Measurements from ENCODE around the gene MEGF10. TPM values are rescaled to one million over a fixed set of nuclear protein-coding genes. Genes with fewer than 3 reads are reported as not detected.
"Not testable (repeated sequence)": the region's sequence is repeated elsewhere in the genome, so short reads cannot be mapped to it uniquely, and the experiment has no call there.

The MEGF10 gene
- total RNA-seq (41.5 TPM), polyA plus RNA-seq (ENCODE audit: insufficient read depth in 1 of 8, insufficient read length in 8 of 8, low replicate concordance in 1 of 8) (10 to 100 TPM; 26.4 to 46.9 (median 38.5) TPM)
- long read RNA-seq, donor 1, result 0 reads
- long read RNA-seq, donor 2, result 0 reads
- long read RNA-seq, donor 3, full-length matches to known transcripts, result 2 of 2 reads
- long read RNA-seq, donor 3, partial matches to known transcripts, result 0 of 2 reads
- long read RNA-seq, donor 3, other reads (novel, unspliced or antisense), result 0 of 2 reads
- long read RNA-seq, donor 4, full-length matches to known transcripts, result 2 of 2 reads
- long read RNA-seq, donor 4, partial matches to known transcripts, result 0 of 2 reads
- long read RNA-seq, donor 4, other reads (novel, unspliced or antisense), result 0 of 2 reads
- long read RNA-seq, donor 5, full-length matches to known transcripts, result 6 of 6 reads
- long read RNA-seq, donor 5, partial matches to known transcripts, result 0 of 6 reads
- long read RNA-seq, donor 5, other reads (novel, unspliced or antisense), result 0 of 6 reads
- long read RNA-seq, donor 6, full-length matches to known transcripts, result 3 of 3 reads
- long read RNA-seq, donor 6, partial matches to known transcripts, result 0 of 3 reads
- long read RNA-seq, donor 6, other reads (novel, unspliced or antisense), result 0 of 3 reads
- long read RNA-seq, donor 7, full-length matches to known transcripts, result 3 of 3 reads
- long read RNA-seq, donor 7, partial matches to known transcripts, result 0 of 3 reads
- long read RNA-seq, donor 7, other reads (novel, unspliced or antisense), result 0 of 3 reads
- long read RNA-seq, donor 8, partial matches to known transcripts, result 0 of 1 reads
- long read RNA-seq, donor 8, other reads (novel, unspliced or antisense), result 0 of 1 reads
- long read RNA-seq, donor 9, full-length matches to known transcripts, result 1 of 6 reads
- long read RNA-seq, donor 9, partial matches to known transcripts, result 5 of 6 reads
- long read RNA-seq, donor 9, other reads (novel, unspliced or antisense), result 0 of 6 reads
- long read RNA-seq, donor 10, full-length matches to known transcripts, result 8 of 8 reads
- long read RNA-seq, donor 10, partial matches to known transcripts, result 0 of 8 reads
- long read RNA-seq, donor 10, other reads (novel, unspliced or antisense), result 0 of 8 reads
- long read RNA-seq, donor 11, partial matches to known transcripts, result 0 of 1 reads
- long read RNA-seq, donor 11, other reads (novel, unspliced or antisense), result 0 of 1 reads

DNA sequence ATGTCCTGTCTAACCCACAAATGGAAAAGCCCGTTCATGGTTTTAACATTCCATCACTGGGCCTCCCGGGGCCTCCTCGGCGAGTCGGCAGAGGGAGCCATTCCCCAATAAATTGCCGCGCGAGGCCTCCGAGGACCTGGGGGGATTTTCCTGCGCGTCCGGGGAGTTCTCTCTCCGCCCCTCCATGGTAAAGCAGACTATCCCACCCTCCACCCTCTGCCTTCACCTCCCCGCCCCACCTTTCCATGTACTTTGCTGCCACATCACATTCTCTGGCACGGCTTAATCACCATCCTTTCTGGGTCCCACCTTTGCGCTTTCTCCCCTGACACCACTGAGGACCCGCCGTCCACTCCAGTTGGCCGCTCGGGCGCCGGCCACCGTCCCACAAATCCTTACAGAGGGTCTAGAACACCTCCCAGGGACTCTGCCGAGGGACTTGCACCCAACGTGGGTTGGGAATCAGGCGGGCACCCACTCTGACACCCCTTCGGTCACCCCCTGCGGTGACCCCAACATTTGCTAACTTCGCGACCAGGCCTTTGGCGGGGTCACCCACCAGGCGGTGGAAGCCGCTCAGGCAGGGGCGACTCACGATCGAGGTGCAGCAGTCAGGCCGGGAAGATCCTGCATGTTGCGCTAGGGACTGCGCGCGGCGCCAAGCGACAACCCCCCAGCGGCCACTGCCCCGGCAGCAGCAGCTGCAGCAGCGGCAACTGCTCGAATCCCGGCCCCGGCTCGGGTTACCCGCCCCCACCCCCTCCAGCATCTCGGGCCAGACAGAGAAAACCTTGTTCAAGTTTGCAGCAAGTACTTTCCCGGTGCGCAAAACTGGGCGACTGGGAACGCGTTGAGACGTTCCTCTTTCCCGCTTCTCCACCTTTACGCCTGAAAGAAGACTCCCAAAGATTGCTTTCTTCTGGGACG is at the start of gene MEGF10:
Gene MEGF10 (plus strand): TSS at position 778 of the 927 bp plus-strand sequence. CDS start 40,513 bp downstream, outside the sequence.
- peaks cover 2% of the 10 kb centered on the region for H3K9me3 ChIP-seq (replicated peaks; ENCODE audit: control insufficient read depth, low read depth, low read length)
- WGBS (ENCODE audit: insufficient coverage), result 0% methylated on average over 53 of the region's 61 CpGs
- H3K4me1 ChIP-seq (ENCODE audit: control insufficient read depth, insufficient read depth, low read length), result peaks cover 3% of the 10 kb centered on the region
- H3K36me3 ChIP-seq (ENCODE audit: control insufficient read depth, insufficient read depth, low read length), result no peaks in the 10 kb centered on the region
- H3K4me3 ChIP-seq (ENCODE audit: low read length), result peak within 1 kb of the TSS; percentile 75
- H3K27ac ChIP-seq (ENCODE audit: low read length), result peak within 1 kb of the TSS; percentile 92
- DNase-seq, result peak; percentile 89
- H3K27me3 ChIP-seq (ENCODE audit: control insufficient read depth, insufficient read depth, low read length), result peaks cover 6% of the 10 kb centered on the region

DNA sequence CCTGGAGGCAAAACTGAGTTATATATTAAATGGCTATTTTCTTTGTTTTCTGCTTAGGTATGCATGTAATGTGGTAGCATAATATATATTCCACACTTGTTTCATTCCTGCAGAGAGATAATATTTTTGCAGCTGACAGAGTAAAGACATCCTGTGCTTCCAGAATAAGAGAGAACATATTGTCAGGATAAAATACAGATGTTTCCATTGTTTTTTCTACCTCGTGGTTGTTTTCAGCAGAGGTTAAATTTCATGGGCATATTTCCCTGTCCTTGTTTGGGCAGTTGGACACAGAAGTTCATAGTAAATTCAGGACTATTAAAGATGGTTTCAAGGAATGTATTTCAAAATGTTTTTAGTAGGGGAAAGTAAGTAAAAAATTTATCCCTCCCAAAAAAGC is 47.6 kb upstream of the MEGF10 start:
- Histone ChIP-seq H3K4me3 (ENCODE audit: low read length) (no peak overlapping the region), H3K9me3 (replicated peaks; ENCODE audit: control insufficient read depth, low read depth, low read length) (peaks cover 4% of the 10 kb centered on the region), H3K36me3 (ENCODE audit: control insufficient read depth, insufficient read depth, low read length) (no peaks in the 10 kb centered on the region), H3K27me3 (ENCODE audit: control insufficient read depth, insufficient read depth, low read length) (no peaks in the 10 kb centered on the region), H3K27ac (ENCODE audit: low read length) (no peak overlapping the region), H3K4me1 (ENCODE audit: control insufficient read depth, insufficient read depth, low read length) (no peaks in the 10 kb centered on the region)
- WGBS (ENCODE audit: insufficient coverage), result no CpG with 5 or more reads among the region's 1 CpG
- DNase-seq, result peak; percentile 22

DNA sequence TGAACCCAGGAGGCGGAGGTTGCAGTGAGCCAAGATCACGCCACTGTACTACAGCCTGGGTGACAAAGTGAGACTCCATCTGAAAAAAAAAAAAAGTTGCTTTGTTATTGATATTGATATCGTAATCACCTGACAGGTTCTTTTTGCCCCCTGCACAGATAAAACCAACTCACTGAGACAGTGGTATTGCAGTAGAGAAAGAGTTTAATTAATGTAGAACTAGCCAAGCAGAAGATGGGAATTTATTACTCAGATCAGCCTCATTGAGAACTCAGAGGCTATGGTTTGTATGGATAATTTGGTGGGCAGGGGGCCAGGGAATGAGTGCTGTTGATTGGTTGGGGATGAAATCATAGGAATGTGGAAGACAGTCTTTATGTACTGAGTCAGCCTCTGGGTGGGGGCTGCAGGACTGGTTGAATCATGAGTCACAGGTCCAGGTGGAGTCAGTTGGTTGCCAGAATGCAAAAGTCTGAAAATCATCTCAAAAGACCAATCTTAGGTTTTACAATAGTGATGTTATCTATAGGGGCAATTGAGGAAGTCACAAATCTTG is 35.8 kb upstream of the MEGF10 start:
- Histone ChIP-seq H3K9me3 (replicated peaks; ENCODE audit: control insufficient read depth, low read depth, low read length) (peaks cover 3% of the 10 kb centered on the region), H3K4me1 (ENCODE audit: control insufficient read depth, insufficient read depth, low read length) (no peaks in the 10 kb centered on the region), H3K27me3 (ENCODE audit: control insufficient read depth, insufficient read depth, low read length) (no peaks in the 10 kb centered on the region), H3K4me3 (ENCODE audit: low read length) (no peak overlapping the region), H3K36me3 (ENCODE audit: control insufficient read depth, insufficient read depth, low read length) (no peaks in the 10 kb centered on the region), H3K27ac (ENCODE audit: low read length) (no peak overlapping the region)
- 100% methylated on average over 2 of the region's 3 CpGs for WGBS (ENCODE audit: insufficient coverage)
- DNase-seq, result no peak

DNA sequence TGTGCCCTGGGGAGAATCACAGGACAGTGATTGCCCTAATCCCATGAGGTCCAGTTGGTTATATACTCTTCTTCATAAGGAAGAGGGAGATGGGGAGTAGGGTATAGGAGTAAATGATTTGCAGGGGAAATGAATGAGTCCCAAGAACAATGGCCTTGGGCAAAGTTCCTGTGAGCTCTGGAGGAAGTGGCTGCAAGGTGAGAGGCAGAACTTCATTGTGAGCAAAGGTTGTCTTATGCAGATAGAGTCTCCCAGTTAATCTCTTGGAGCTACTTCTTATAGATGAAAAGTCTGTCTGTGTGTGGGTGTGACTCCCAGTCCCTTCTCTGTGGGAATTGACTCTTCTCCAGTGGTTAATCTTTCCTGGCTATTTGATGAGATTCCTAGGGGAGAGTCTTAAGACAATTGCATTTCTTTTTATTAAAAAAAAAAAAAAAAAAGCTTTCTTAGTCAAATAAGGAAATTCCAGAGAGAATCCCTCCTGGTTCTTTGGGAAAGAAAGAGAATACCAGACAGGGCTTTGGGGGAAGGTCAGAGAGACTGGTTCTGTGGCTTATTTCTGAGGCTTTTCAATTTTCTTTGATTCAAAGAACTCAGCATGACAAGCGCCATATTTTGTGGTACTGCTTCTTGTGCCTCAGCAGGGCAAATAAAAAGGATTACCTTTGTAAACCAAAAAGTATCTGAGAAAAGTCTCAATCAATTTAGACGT is 33.6 kb upstream of the MEGF10 start:
- no peaks in the 10 kb centered on the region for H3K36me3 ChIP-seq (ENCODE audit: control insufficient read depth, insufficient read depth, low read length)
- peaks cover 3% of the 10 kb centered on the region for H3K9me3 ChIP-seq (replicated peaks; ENCODE audit: control insufficient read depth, low read depth, low read length)
- H3K27me3 ChIP-seq (ENCODE audit: control insufficient read depth, insufficient read depth, low read length), result no peaks in the 10 kb centered on the region
- H3K4me3 ChIP-seq (ENCODE audit: low read length), result no peak overlapping the region
- no peak overlapping the region for H3K27ac ChIP-seq (ENCODE audit: low read length)
- no peak for DNase-seq
- H3K4me1 ChIP-seq (ENCODE audit: control insufficient read depth, insufficient read depth, low read length), result no peaks in the 10 kb centered on the region
- 100% methylated on average over 1 of the region's 2 CpGs for WGBS (ENCODE audit: insufficient coverage)

DNA sequence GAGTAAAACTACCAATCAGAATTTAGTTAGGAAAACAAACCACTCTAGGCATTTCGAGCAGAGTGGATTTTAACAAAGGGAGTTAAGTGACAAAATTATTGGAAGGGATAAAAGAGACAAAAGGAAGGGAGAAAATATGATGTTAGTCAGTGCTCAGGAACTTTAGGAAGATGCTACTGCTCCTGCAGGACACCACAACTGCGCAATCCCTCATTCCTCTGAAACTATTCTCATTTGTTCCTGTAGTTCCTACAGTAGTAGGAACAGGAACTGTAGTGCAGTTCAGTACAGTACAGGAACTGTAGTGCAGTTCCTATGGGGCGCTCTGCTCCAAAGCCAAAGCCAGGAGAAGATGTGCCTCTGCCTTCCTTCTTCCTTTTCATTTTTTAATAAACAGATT is 29.9 kb upstream of the MEGF10 start:
- DNase-seq, result no peak
- no peaks in the 10 kb centered on the region for H3K4me1 ChIP-seq (ENCODE audit: control insufficient read depth, insufficient read depth, low read length)
- no CpG with 5 or more reads among the region's 3 CpGs for WGBS (ENCODE audit: insufficient coverage)
- H3K27ac ChIP-seq (ENCODE audit: low read length), result no peak overlapping the region
- no peaks in the 10 kb centered on the region for H3K36me3 ChIP-seq (ENCODE audit: control insufficient read depth, insufficient read depth, low read length)
- H3K4me3 ChIP-seq (ENCODE audit: low read length), result no peak overlapping the region
- no peaks in the 10 kb centered on the region for H3K27me3 ChIP-seq (ENCODE audit: control insufficient read depth, insufficient read depth, low read length)
- no peaks in the 10 kb centered on the region for H3K9me3 ChIP-seq (replicated peaks; ENCODE audit: control insufficient read depth, low read depth, low read length)

DNA sequence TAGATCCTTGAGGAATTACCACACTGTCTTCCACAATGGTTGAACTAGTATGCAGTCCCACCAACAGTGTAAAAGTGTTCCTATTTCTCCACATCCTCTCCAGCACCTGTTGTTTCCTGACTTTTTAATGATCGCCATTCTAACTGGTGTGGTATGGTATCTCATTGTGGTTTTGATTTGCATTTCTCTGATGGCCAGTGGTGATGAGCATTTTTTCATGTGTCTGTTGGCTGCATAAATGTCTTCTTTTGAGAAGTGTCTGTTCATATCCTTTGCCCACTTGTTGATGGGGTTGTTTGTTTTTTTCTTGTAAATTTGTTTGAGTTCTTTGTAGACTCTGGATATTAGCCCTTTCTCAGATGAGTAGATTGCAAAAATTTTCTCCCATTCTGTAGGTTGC is 25.1 kb upstream of the MEGF10 start:
- not testable (repeated sequence) for H3K4me1 ChIP-seq (ENCODE audit: control insufficient read depth, insufficient read depth, low read length); H3K9me3 ChIP-seq (replicated peaks; ENCODE audit: control insufficient read depth, low read depth, low read length); H3K36me3 ChIP-seq (ENCODE audit: control insufficient read depth, insufficient read depth, low read length); H3K27ac ChIP-seq (ENCODE audit: low read length); DNase-seq; H3K4me3 ChIP-seq (ENCODE audit: low read length); H3K27me3 ChIP-seq (ENCODE audit: control insufficient read depth, insufficient read depth, low read length)
- no CpG with 5 or more reads among the region's 1 CpG for WGBS (ENCODE audit: insufficient coverage)

DNA sequence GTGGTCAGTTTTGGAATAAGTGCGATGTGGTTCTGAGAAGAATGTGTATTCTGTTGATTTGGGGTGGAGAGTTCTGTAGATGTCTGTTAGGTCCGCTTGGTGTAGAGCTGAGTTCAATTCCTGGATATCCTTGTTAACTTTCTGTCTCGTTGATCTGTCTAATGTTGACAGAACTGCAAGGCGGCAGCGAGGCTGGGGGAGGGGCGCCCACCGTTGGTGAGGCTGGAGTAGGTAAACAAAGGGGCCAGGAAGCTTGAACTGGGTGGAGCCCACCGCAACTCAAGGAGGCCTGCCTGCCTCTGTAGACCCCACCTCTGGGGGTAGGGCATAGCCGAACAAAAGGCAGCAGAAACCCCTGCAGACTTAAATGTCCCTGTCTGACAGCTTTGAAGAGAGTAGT is 22.3 kb upstream of the MEGF10 start:
- H3K36me3 ChIP-seq (ENCODE audit: control insufficient read depth, insufficient read depth, low read length); H3K27me3 ChIP-seq (ENCODE audit: control insufficient read depth, insufficient read depth, low read length); H3K9me3 ChIP-seq (replicated peaks; ENCODE audit: control insufficient read depth, low read depth, low read length); H3K4me3 ChIP-seq (ENCODE audit: low read length); H3K27ac ChIP-seq (ENCODE audit: low read length); DNase-seq; H3K4me1 ChIP-seq (ENCODE audit: control insufficient read depth, insufficient read depth, low read length): not testable (repeated sequence)
- WGBS (ENCODE audit: insufficient coverage), result 82% methylated on average over 7 of the region's 9 CpGs

DNA sequence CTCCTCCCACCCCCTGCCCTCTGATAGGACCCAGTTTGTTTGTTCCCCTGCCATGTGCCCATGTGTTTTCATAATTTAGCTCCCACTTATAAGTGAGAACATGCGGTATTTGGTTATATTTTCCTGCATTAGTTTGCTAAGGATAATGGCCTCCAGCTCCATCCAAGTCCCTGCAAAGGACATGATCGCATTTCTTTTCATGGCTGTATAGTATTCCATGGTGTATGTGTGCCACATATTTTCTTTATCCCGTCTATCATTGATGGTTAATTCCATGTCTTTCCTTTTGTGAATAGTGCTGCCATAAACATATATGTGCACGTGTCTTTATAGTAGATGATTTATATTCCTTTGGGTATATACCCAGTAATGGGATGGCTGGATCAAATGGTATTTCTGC is 19.9 kb upstream of the MEGF10 start:
- WGBS (ENCODE audit: insufficient coverage), result no CpG with 5 or more reads among the region's 4 CpGs
- not testable (repeated sequence) for H3K36me3 ChIP-seq (ENCODE audit: control insufficient read depth, insufficient read depth, low read length); H3K4me3 ChIP-seq (ENCODE audit: low read length); H3K27me3 ChIP-seq (ENCODE audit: control insufficient read depth, insufficient read depth, low read length); H3K4me1 ChIP-seq (ENCODE audit: control insufficient read depth, insufficient read depth, low read length); DNase-seq; H3K27ac ChIP-seq (ENCODE audit: low read length); H3K9me3 ChIP-seq (replicated peaks; ENCODE audit: control insufficient read depth, low read depth, low read length)

All from muscle of leg (tissue), 16 donors.